Neural progenitor cell (in vitro differentiated cells): Measurements from ENCODE around the gene MICAL2.

ENCODE experiments used
- EZH2 ChIP-seq: fragments of 200-600 bp; sonication (generic); IDR thresholded peaks from 2 replicates; pipeline ENCODE4 v1.6.1; 2017; ENCODE audit warnings: antibody characterized with exemption, mild to moderate bottlenecking, moderate library complexity
- TF ChIP-seq, protein P1 (sequence below): fragments of 200-600 bp; sonication (generic); IDR thresholded peaks from 2 replicates; pipeline ENCODE4 v1.5.1; 2017; ENCODE audit warnings: antibody characterized with exemption, mild to moderate bottlenecking

DNA sequence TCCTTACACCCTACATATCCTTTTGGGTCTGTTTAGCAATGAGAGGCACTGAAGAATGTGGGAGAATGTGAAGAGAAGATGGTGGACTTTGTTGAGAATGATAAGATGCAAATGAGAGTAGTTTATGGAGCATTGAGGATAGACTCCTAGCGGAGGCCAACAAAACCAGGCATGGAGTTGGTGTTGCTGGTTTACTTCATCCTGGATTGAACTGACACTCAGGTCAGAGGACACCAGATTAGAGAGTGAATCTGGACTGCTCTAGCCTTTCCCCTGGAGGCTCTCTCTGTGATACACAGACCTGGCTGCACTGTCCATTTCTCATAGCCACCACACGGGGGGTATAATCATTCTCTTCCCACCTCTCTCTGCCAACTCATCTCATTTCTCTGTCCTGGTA is 98.7 kb downstream of the MICAL2 start:
- TF ChIP-seq, protein P1, sequence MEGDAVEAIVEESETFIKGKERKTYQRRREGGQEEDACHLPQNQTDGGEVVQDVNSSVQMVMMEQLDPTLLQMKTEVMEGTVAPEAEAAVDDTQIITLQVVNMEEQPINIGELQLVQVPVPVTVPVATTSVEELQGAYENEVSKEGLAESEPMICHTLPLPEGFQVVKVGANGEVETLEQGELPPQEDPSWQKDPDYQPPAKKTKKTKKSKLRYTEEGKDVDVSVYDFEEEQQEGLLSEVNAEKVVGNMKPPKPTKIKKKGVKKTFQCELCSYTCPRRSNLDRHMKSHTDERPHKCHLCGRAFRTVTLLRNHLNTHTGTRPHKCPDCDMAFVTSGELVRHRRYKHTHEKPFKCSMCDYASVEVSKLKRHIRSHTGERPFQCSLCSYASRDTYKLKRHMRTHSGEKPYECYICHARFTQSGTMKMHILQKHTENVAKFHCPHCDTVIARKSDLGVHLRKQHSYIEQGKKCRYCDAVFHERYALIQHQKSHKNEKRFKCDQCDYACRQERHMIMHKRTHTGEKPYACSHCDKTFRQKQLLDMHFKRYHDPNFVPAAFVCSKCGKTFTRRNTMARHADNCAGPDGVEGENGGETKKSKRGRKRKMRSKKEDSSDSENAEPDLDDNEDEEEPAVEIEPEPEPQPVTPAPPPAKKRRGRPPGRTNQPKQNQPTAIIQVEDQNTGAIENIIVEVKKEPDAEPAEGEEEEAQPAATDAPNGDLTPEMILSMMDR, result no peak
- no peak for TF ChIP-seq EZH2
